ENCODE measurements around the gene NFKBIE.

GRCh38 chr6:44291841-44292240 is 26.5 kb upstream of the NFKBIE start:
- TF ChIP-seq CTCF (IDR thresholded peaks at IDR 0.05) (no peak), EZH2 (IDR thresholded peaks at IDR 0.05; ENCODE audit: borderline replicate concordance, insufficient read depth, low read depth, low read length, poor library complexity, severe bottlenecking) (no peak)
